Stimulated activated CD8-positive, alpha-beta memory T cell treated with anti-CD3 and anti-CD28 coated beads, Interleukin-7, amount 100 ng/mL, for 1 hour (primary cell): ENCODE measurements around the gene DSE.

Experiments used
- DNase-seq, 2 donors: peaks; one replicate each; pipeline ENCODE4 v3.0.0-alpha.2; 2020; ENCODE audit warnings: low read depth in 2 of 2

Gene DSE

GRCh38 chr6:116411284-116411623 is 40.5 kb downstream of the DSE start:
- DNase-seq: no peak

GRCh38 chr6:116412270-116412669 is 41.5 kb downstream of the DSE start:
- DNase-seq: no peak

- DNase-seq: no peak
Measured at GRCh38 chr6:116413357-116413756, 42.6 kb downstream of the DSE start.

GRCh38 chr6:116417661-116418060 is 46.9 kb downstream of the DSE start:
- no peak for DNase-seq

GRCh38 chr6:116419069-116419786 is 48.5 kb downstream of the DSE start:
- DNase-seq: no peak

GRCh38 chr6:116420341-116420740 is 49.6 kb downstream of the DSE start:
- DNase-seq: no peak

- DNase-seq: no peak
Measured at GRCh38 chr6:116422238-116422637, 51.5 kb downstream of the DSE start.

- no peak for DNase-seq
Measured at GRCh38 chr6:116424001-116424400, 53.3 kb downstream of the DSE start.

GRCh38 chr6:116426551-116426950 is 55.8 kb downstream of the DSE start:
- no peak for DNase-seq

GRCh38 chr6:116429111-116429510 is 58.4 kb downstream of the DSE start:
- DNase-seq: no peak

- DNase-seq: no peak
Measured at GRCh38 chr6:116430860-116431259, 60.1 kb downstream of the DSE start.

GRCh38 chr6:116431964-116432595 is 61.3 kb downstream of the DSE start:
- DNase-seq: no peak

- no peak for DNase-seq
Measured at GRCh38 chr6:116433206-116433712, 62.5 kb downstream of the DSE start.

- DNase-seq: no peak
Measured at GRCh38 chr6:116434056-116434725, 63.4 kb downstream of the DSE start.

GRCh38 chr6:116436586-116436985 is 65.8 kb downstream of the DSE start:
- DNase-seq: no peak

- no peak for DNase-seq
Measured at GRCh38 chr6:116437656-116438055, 66.9 kb downstream of the DSE start.

GRCh38 chr6:116438590-116439448 is 68.1 kb downstream of the DSE start:
- no peak for DNase-seq

GRCh38 chr6:116439522-116440051 is 68.8 kb downstream of the DSE start:
- DNase-seq: no peak

GRCh38 chr6:116443105-116443504 is 72.4 kb downstream of the DSE start:
- no peak for DNase-seq

GRCh38 chr6:116444092-116444491 is 73.3 kb downstream of the DSE start:
- no peak for DNase-seq

GRCh38 chr6:116444575-116444974 is 73.8 kb downstream of the DSE start:
- no peak for DNase-seq

GRCh38 chr6:116445102-116445501 is 74.4 kb downstream of the DSE start:
- no peak for DNase-seq
